CD4-positive, alpha-beta T cell treated with Interleukin-15 for 4 hours (primary cell): Measurements from ENCODE around the gene PHTF2.

Source experiments
- DNase-seq: peaks from one replicate; pipeline ENCODE4 v3.0.0-alpha.2; 2020; ENCODE audit warnings: low spot score

Gene PHTF2

GRCh38 chr7:77794000-77794399 lies 4.6 kb upstream of the PHTF2 start:
- DNase-seq, result no peak

DNA sequence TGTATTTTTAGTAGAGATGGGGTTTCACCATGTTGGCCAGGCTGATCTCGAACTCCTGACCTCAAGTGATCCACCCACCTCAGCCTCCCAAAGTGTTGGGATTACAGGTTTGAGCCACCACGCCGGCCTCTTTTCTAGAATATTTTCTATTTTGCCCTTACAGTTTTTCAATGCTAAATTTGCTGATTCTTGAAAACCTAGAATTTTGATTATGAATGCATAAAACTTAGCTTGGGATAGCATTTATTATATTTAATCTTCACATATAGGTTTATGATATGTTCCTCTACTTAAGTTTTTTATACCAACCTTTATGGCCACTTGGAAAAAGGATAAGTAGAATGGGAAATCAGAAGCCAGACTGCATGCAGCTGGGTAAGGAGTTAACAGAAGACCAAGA lies 2.5 kb upstream of the PHTF2 start:
- no peak for DNase-seq

DNA sequence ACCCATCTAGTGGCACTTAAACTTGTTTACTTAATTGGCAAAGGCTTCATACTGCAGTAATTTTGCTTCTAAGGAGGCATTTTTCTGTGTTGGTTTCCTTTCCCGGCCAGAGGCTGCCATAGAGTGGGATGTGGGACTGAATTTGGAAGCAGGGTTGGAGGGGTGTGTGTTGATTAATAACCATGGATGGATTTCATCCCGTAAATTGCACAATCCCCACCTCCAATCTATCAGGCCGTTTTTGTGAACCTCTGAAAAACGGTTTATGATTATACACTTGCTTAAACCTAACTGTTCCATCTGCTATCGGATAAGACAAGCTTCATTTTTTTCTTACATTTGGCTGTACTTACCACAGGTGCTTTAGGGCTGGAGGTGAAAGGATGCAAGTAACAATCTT lies 1.6 kb upstream of the PHTF2 start:
- no peak for DNase-seq

- no peak for DNase-seq
These were observed 709 bp upstream of the PHTF2 start for GRCh38 chr7:77797734-77798393.

DNA sequence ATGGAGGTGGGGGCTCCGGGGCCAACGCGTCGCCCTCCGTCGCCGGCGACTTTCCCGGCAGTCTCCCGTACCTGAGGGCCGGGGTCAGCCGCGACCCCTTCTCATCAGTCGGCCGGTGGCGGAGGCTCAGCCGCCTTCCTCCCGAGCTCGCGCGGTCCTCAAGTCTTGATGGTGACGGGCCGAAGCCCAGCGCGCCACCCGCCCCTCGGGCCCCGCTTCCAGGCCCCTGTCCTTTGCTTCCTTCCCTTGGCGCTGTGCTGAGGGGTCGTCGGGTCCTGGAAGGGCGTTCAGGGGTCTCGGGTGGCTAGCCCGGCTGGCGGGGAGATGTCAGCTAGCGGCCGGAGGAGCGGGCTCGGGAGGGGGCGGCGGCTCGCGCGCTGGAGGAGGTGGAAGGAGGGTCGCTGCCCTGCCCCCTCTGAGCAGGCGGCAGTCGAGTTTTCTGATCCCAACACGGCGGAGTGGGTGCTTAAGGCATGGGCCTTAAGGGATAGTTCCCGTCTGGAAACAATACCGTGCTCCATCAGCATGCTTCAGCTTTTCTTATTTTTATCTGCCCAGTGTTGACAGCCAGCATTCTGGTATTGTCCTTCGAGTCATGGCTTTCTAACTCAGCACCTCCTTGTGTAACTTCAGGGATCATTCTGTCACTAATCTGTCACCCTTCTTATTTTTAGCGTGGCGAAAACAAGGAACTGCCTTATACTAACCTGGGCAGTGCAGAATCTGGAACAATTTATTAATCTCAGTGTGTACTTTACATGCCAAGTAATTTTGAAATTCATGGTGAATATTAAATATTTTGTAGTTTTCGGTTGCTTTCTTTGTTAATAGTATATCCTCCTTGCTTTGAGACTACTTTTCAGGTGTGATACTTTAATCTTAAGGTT lies 748 bp downstream of the PHTF2 start:
- DNase-seq, result no peak

DNA sequence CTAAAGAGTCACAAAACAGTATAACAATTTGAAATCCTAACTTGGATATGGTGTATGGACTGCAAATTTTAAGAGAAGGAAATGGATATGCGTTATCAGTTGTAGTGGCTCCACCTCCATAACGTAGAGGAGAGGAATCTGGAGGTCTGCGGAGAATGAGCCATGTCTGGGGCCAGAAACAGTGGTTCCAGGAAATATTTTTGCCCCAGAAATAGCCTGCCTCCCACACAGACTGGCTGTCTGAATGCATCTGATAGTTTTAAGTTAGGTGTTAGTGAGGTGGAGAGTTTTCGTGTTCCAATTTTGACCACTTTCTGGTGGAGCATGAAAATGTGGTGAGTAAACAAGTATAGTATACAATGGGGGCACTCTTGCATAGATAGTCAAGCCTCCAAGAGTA lies 1.6 kb downstream of the PHTF2 start:
- peak; percentile 47 for DNase-seq

DNA sequence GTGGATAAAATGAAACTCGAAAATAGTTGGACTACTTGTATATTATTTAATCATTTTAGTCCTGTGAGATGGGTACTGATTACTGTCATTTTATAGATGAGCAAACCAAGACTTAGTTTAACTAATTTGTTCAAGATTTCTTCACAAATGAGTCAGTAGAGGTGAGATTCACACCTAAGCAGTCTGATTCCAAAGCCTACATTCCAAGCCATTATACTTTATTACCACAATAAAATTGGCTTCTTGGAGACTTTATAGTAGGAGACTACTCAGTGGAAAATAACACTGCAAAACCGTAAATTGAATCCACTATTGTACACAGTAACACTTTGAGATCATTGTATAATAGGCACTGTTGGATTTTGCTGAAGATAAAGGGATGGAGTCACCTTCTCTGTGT lies 2.2 kb downstream of the PHTF2 start:
- DNase-seq, result no peak

DNA sequence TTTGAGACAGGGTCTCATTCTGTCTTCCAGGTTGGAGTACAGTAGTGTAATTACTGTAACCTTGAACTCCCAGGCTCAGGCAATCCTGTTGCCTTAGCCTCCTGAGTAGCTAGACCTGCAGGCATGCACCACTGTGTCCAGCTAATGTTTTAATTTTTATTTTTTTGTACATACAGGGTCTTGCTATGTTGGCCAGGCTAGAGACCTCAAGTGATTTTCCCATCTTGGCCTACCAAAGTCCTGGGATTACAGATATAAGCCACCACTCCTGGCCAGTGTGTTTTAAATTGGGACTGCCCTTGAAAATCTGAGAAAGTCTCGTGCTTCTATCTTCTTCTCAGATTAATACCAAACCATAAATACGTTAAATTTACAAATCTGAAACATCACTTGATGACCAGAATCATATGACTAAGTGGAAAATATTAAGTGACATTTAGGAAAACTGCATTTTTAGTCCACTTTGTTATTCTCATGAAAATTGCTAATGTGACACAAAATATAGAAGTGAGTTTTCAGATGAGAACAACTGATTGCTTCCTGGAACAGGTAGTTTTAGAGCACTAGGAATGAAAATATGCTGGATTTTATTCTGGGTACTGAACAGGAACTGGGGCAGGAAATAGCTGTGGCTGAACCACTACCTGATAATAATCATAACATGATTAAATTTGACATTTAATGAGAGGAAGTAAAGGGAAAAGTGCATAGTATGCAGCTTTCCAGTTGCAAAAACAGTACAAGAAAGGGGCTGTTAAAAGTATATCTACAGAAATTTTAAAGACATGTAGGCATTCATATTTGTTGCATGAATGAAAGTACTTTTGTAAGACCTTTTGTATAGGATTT lies 4.2 kb downstream of the PHTF2 start:
- peak; percentile 77 for DNase-seq

GRCh38 chr7:77806425-77806824 lies 7.9 kb downstream of the PHTF2 start:
- DNase-seq, result no peak

DNA sequence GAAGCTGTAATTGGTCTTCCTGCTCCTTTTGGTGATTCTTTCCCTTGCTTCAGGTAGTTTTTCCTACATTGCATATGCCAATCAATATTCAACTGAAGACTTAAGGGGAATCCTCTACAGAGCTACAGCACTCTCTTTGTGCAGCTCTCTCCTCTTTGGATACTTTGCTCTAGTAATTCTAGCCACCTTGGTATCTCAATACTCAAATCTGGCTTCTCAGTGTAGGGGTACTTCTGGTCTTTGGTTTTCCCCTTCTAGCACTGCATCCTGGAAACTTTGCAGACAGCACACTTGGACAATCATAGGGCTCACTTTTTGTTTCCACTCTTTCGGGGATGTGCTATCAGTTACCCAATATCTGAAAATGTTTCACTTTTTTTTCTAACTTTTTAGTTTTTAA lies 9.9 kb downstream of the PHTF2 start:
- no peak for DNase-seq

- no peak for DNase-seq
These were observed 13.1 kb downstream of the PHTF2 start for GRCh38 chr7:77811516-77812289.

DNA sequence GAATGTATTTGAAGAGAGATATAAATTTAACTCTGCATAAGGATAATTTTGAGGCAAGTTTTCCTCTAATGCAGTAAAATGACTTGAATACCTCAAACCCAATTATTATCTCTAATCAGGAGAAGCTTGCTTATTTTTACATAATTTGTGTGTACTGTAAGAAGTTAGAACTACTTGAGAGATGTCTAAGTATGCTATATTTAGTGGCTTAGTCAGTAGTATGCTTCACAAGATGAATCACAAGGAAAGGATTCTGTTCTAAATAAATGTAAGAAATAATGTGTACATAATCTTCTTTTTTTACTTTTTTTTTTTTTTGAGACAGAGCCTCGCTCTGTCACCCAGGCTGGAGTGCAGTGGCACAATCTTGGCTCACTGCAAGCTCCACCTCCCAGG lies 13.7 kb downstream of the PHTF2 start:
- DNase-seq, result no peak

- DNase-seq, result no peak
These were observed 14.6 kb downstream of the PHTF2 start for GRCh38 chr7:77813180-77813579.

GRCh38 chr7:77819021-77819420 lies 20.4 kb downstream of the PHTF2 start:
- no peak for DNase-seq

GRCh38 chr7:77820967-77821366 lies 22.4 kb downstream of the PHTF2 start:
- no peak for DNase-seq

- no peak for DNase-seq
These were observed 23.7 kb downstream of the PHTF2 start for GRCh38 chr7:77822269-77822668.

GRCh38 chr7:77823787-77824186 lies 25.2 kb downstream of the PHTF2 start:
- no peak for DNase-seq

DNA sequence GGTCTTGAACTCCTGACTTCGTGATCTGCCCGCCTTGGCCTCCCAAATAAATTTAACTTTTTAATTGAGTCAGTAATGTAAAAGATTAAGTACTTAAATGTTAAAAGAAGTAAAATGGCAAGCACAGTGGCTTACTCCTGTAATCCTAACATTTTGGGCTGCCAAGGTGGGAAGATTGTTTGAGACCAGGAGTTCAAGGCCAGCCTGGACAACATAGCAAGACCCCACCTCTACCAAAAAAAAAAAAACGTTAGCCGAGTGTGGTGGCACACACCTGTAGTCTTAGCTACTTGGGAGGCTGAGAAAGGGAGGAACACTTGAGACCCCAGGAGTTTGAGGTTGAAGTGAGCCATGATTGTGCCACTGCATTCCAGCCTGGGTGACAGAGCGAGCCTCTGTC lies 26.1 kb downstream of the PHTF2 start:
- no peak for DNase-seq

DNA sequence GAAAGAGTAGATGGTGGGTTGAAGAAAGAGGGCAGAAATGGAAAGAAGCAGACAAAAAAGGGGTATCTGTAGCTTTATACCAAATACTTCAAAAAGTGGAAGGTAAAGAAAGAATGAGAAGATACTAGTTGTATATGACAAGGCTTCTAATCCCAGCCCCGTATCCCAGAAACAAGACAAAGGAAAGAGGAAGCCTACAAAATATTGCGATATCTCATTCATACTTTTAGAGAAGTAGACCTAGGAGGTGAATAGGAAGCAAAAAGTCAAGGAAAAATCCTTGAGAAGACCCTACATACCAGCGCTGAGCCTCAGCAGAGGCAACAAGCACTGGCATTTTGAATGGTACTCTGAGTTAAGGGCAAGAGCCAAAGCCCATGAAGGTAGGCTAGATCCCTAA lies 26.6 kb downstream of the PHTF2 start:
- DNase-seq, result no peak

- DNase-seq, result no peak
These were observed 27.7 kb downstream of the PHTF2 start for GRCh38 chr7:77826300-77826699.

GRCh38 chr7:77827999-77828398 lies 29.4 kb downstream of the PHTF2 start:
- DNase-seq, result no peak
